HG02840 (cell line): ENCODE results near the gene PJVK.
"Not testable (repeated sequence)": the region's sequence is repeated elsewhere in the genome, so short reads cannot be mapped to it uniquely, and the experiment has no call there.

Experiments used
- ATAC-seq: cut with Tn5 transposase; IDR thresholded peaks from one replicate; pipeline ENCODE4 v1.9.1; 2021; ENCODE audit warnings: mild to moderate bottlenecking, moderate library complexity, moderate number of reproducible peaks; ENCODE audit not compliant: unreplicated experiment, low FRiP score

Gene PJVK

GRCh38 chr2:178428396-178428806, 22.8 kb upstream of the PJVK start:
- no peak for ATAC-seq

- ATAC-seq: no peak
These were observed 21.8 kb upstream of the PJVK start for GRCh38 chr2:178429336-178429735.

- ATAC-seq: no peak
These were observed 14.5 kb upstream of the PJVK start for GRCh38 chr2:178436662-178437061.

- no peak for ATAC-seq
These were observed 9.8 kb upstream of the PJVK start for GRCh38 chr2:178441426-178441825.

GRCh38 chr2:178448968-178449661, 2.1 kb upstream of the PJVK start:
- ATAC-seq: no peak

- ATAC-seq: no peak
These were observed 1.3 kb upstream of the PJVK start for GRCh38 chr2:178449700-178450523.

GRCh38 chr2:178450524-178450773, 729 bp upstream of the PJVK start:
- peak; percentile 54 for ATAC-seq

- ATAC-seq: no peak
These were observed 1.2 kb downstream of the PJVK start for GRCh38 chr2:178452334-178452733.

GRCh38 chr2:178452870-178453269, 1.7 kb downstream of the PJVK start:
- no peak for ATAC-seq

- no peak for ATAC-seq
These were observed 4.8 kb downstream of the PJVK start for GRCh38 chr2:178455947-178456346.

GRCh38 chr2:178457390-178457886, 6.3 kb downstream of the PJVK start:
- ATAC-seq: no peak

- no peak for ATAC-seq
These were observed 18.2 kb downstream of the PJVK start for GRCh38 chr2:178469219-178469849.

GRCh38 chr2:178471313-178471712, 20.1 kb downstream of the PJVK start:
- ATAC-seq: not testable (repeated sequence)

- no peak for ATAC-seq
These were observed 22.2 kb downstream of the PJVK start for GRCh38 chr2:178473373-178473772.

- no peak for ATAC-seq
These were observed 22.8 kb downstream of the PJVK start for GRCh38 chr2:178473931-178474330.

- no peak for ATAC-seq
These were observed 23.4 kb downstream of the PJVK start for GRCh38 chr2:178474560-178474959.

GRCh38 chr2:178476477-178476876, 25.3 kb downstream of the PJVK start:
- ATAC-seq: no peak

- ATAC-seq: no peak
These were observed 26.4 kb downstream of the PJVK start for GRCh38 chr2:178477443-178478129.

GRCh38 chr2:178478130-178478438, 26.9 kb downstream of the PJVK start:
- ATAC-seq: no peak

GRCh38 chr2:178478439-178479274, 27.5 kb downstream of the PJVK start, which contains the start of gene FKBP7:
FKBP7 (minus strand) TSS chr2:178478600; CDS start chr2:178478499, 101 bp downstream.
- ATAC-seq: peak; percentile 37
